A673 (cell line): Measurements from ENCODE around the gene RNGTT. TPM values are rescaled to one million over a fixed set of nuclear protein-coding genes. Genes with fewer than 3 reads are reported as not detected.

Experiments
- BruUV-seq: library from RNA; stranded (reverse); fragments of 400-500 nt; replicated peaks from 2 replicates; lab custom pipeline; 2021; lab: Mats Ljungman, UMichigan
- CTCF ChIA-PET: fragments of 300-600 bp; sonication (Branson Sonifier 250); formaldehyde crosslinking; loops from one replicate; lab custom pipeline; 2022; ENCODE audit warnings: antibody characterized with exemption; lab: Charles Lee
- POLR2A ChIA-PET: fragments of 300-600 bp; sonication (Branson Sonifier 250); formaldehyde crosslinking; loops from one replicate; lab custom pipeline; 2022; ENCODE audit warnings: antibody characterized with exemption; ENCODE audit not compliant: low non-redundant PET; lab: Charles Lee
- DNase-seq: peaks from one replicate; pipeline ENCODE4 v3.0.0-alpha.2; 2015; ENCODE audit warnings: low spot score
- H3K27ac ChIP-seq: fragments of 200-600 bp; sonication (generic); 2 replicates; pipeline ENCODE4 v1.5.1; 2016; ENCODE audit warnings: mixed run types, low read depth, mild to moderate bottlenecking, mixed read lengths, antibody characterized with exemption, low read length; ENCODE audit not compliant: poor library complexity, severe bottlenecking
- H3K27me3 ChIP-seq: fragments of 200-600 bp; sonication (generic); replicated peaks from 2 replicates; pipeline ENCODE4 v1.6.1; 2017; ENCODE audit warnings: mixed run types, low read depth, mild to moderate bottlenecking, mixed read lengths, antibody characterized with exemption, low read length; ENCODE audit not compliant: insufficient read depth, poor library complexity
- H3K36me3 ChIP-seq: fragments of 200-600 bp; sonication (generic); 2 replicates; pipeline ENCODE4 v1.6.1; 2016; ENCODE audit warnings: mixed run types, mild to moderate bottlenecking, mixed read lengths, antibody characterized with exemption, low read length; ENCODE audit not compliant: insufficient read depth, poor library complexity, severe bottlenecking
- H3K4me1 ChIP-seq: fragments of 200-600 bp; sonication (generic); 2 replicates; pipeline ENCODE4 v1.6.1; 2017; ENCODE audit warnings: mixed run types, mild to moderate bottlenecking, mixed read lengths, antibody characterized with exemption, low read length; ENCODE audit not compliant: insufficient read depth, poor library complexity, severe bottlenecking
- H3K4me3 ChIP-seq: fragments of 200-600 bp; sonication (generic); 2 replicates; pipeline ENCODE4 v1.5.1; 2016; ENCODE audit warnings: low read depth, mixed run types, mild to moderate bottlenecking, mixed read lengths, low read length; ENCODE audit not compliant: poor library complexity, severe bottlenecking
- H3K9me3 ChIP-seq: fragments of 200-600 bp; sonication (generic); 2 replicates; pipeline ENCODE4 v1.6.1; 2016; ENCODE audit warnings: mixed run types, low read depth, mild to moderate bottlenecking, mixed read lengths, antibody characterized with exemption, low read length; ENCODE audit not compliant: poor library complexity, severe bottlenecking
- CTCF ChIP-seq: fragments of 300-800, 200-600 bp; sonication (generic); conservative IDR thresholded peaks from 2 replicates; pipeline ENCODE4 v1.5.1; 2017; ENCODE audit warnings: low read depth, mild to moderate bottlenecking, antibody characterized with exemption, low read length, moderate library complexity, mixed read lengths
- EZH2 ChIP-seq: fragments of 200-600 bp; sonication (generic); IDR thresholded peaks from 2 replicates; pipeline ENCODE4 v1.6.1; 2017; ENCODE audit warnings: borderline replicate concordance, low read depth, mild to moderate bottlenecking, mixed read lengths, antibody characterized with exemption, low read length; ENCODE audit not compliant: poor library complexity, severe bottlenecking
- intact Hi-C: fragments of 100-400 bp; cut with micrococcal nuclease; formaldehyde crosslinking; loops from one replicate; pipeline ENCODE4 v1.10.0; 2022; ENCODE audit not compliant: unreplicated experiment
- total RNA-seq: library from RNA; stranded (reverse); gene quantifications from 2 replicates; pipeline ENCODE4 v1.2.3, GENCODE V29; 2021

Gene RNGTT
- total RNA-seq, 1 experiment from 2014 or later, result 31.8 TPM

GRCh38 chr6:88920088-88920487 lies 43.3 kb downstream of the RNGTT start:
- peaks cover 8% of the 10 kb centered on the region for H3K36me3 ChIP-seq
- intact Hi-C loops, result no loop called here
- DNase-seq, result no peak
- H3K27me3 ChIP-seq, result no peaks in the 10 kb centered on the region
- ChIA-PET POLR2A (no interaction called here), CTCF (interaction anchor here (1.0 kb wide), 1 partner anchor 24 kb away, joined by 3 read pairs; no protein-coding TSS in a partner anchor)
- TF ChIP-seq EZH2, result no peak
- no peak for TF ChIP-seq CTCF
- no peak overlapping the region for H3K4me3 ChIP-seq
- no TSS peak for BruUV-seq
- no peaks in the 10 kb centered on the region for H3K9me3 ChIP-seq
- H3K27ac ChIP-seq, result no peak overlapping the region
- H3K4me1 ChIP-seq, result no peaks in the 10 kb centered on the region

- TF ChIP-seq CTCF (peak; percentile 50), EZH2 (no peak)
- no peak overlapping the region for H3K4me3 ChIP-seq
- no peak overlapping the region for H3K27ac ChIP-seq
- no TSS peak for BruUV-seq
- POLR2A ChIA-PET, result no interaction called here
- H3K4me1 ChIP-seq, result no peaks in the 10 kb centered on the region
- H3K36me3 ChIP-seq, result peaks cover 7% of the 10 kb centered on the region
- intact Hi-C loops, result no loop called here
- peak; percentile 9 for DNase-seq
- H3K27me3 ChIP-seq, result no peaks in the 10 kb centered on the region
- no peaks in the 10 kb centered on the region for H3K9me3 ChIP-seq
- CTCF ChIA-PET, result no interaction called here
Observed at GRCh38 chr6:88919032-88919431, 44.4 kb downstream of the RNGTT start.

- CTCF ChIA-PET, result no interaction called here
Observed at GRCh38 chr6:88916615-88917208, 46.7 kb downstream of the RNGTT start.

More at GRCh38 chr6:88916615-88917208, 46.7 kb downstream of the RNGTT start:
- Histone ChIP-seq H3K4me1 (no peaks in the 10 kb centered on the region), H3K27ac (no peak overlapping the region), H3K9me3 (no peaks in the 10 kb centered on the region), H3K4me3 (no peak overlapping the region), H3K36me3 (no peaks in the 10 kb centered on the region), H3K27me3 (no peaks in the 10 kb centered on the region)
- no TSS peak for BruUV-seq
- intact Hi-C loops, result no loop called here
- no peak for DNase-seq
- no peak for TF ChIP-seq CTCF
- no peak for TF ChIP-seq EZH2
- POLR2A ChIA-PET, result no interaction called here
